ENCODE measurements around the gene TENT4A. TPM values are rescaled to one million over a fixed set of nuclear protein-coding genes. Genes with fewer than 3 reads are reported as not detected.

The TENT4A gene
- total RNA-seq, 2 donors from 2014 or later, result 25.5 to 32.7 TPM

- Mint-ChIP-seq H3K36me3 (ENCODE audit: low read depth) (peaks cover 54% of the 10 kb centered on the region), H3K4me1 (no peaks in the 10 kb centered on the region), H3K9me3 (no peaks in the 10 kb centered on the region), H3K4me3 (no peak overlapping the region), H3K27ac (peak overlapping the region; percentile 30), H3K27me3 (ENCODE audit: insufficient read depth) (no peaks in the 10 kb centered on the region)
- no peaks in the 10 kb centered on the region for H3K4me1 ChIP-seq (ENCODE audit: control insufficient read depth, insufficient read depth, low read length)
- no peak overlapping the region for H3K9ac ChIP-seq (ENCODE audit: extremely low read depth, low read length, poor library complexity, severe bottlenecking)
- no peak for DNase-seq
- H3K27ac ChIP-seq (ENCODE audit: low read depth, low read length), result no peak overlapping the region
- 86 to 93% methylated on average over 5 to 9 of the region's 9 CpGs for WGBS, 2 experiments (ENCODE audit: insufficient coverage in 1 of 2, insufficient read length in 1 of 2)
- H3K4me3 ChIP-seq (ENCODE audit: low read length), result no peak overlapping the region
- H3K9me3 ChIP-seq (ENCODE audit: control insufficient read depth, low read length), result no peaks in the 10 kb centered on the region
- H3K36me3 ChIP-seq (ENCODE audit: control insufficient read depth, insufficient read depth, low read length), result peaks cover 70% of the 10 kb centered on the region
- H3K27me3 ChIP-seq (ENCODE audit: control insufficient read depth, insufficient read depth, low read length, poor library complexity, severe bottlenecking), result no peaks in the 10 kb centered on the region
- TF ChIP-seq, protein P1, sequence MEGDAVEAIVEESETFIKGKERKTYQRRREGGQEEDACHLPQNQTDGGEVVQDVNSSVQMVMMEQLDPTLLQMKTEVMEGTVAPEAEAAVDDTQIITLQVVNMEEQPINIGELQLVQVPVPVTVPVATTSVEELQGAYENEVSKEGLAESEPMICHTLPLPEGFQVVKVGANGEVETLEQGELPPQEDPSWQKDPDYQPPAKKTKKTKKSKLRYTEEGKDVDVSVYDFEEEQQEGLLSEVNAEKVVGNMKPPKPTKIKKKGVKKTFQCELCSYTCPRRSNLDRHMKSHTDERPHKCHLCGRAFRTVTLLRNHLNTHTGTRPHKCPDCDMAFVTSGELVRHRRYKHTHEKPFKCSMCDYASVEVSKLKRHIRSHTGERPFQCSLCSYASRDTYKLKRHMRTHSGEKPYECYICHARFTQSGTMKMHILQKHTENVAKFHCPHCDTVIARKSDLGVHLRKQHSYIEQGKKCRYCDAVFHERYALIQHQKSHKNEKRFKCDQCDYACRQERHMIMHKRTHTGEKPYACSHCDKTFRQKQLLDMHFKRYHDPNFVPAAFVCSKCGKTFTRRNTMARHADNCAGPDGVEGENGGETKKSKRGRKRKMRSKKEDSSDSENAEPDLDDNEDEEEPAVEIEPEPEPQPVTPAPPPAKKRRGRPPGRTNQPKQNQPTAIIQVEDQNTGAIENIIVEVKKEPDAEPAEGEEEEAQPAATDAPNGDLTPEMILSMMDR (conservative IDR thresholded peaks at IDR 0.05), result no peak
These were observed 33.9 kb downstream of the TENT4A start for GRCh38 chr5:6747103-6747502.

DNA sequence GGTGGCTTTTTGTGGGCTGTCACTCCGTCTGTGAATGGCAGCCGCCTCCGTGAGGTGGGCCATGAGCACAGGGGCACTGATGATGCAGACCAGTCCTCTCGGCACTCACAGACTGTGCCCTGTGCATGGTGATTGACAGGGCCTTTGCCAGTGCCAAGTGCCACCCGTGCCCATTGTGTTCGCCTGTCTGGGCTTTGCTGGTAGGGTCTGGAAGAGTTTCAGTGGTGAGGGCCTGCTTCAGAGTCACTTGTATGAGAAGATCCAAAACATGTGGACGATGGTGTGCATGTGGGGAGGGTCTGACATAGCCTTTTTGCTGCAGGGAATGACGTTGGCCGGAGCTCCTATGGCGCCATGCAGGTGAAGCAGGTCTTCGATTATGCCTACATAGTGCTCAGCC lies 34.9 kb downstream of the TENT4A start:
- Histone ChIP-seq H3K4me3 (ENCODE audit: low read length) (no peak overlapping the region), H3K27ac (ENCODE audit: low read depth, low read length) (no peak overlapping the region), H3K9me3 (ENCODE audit: control insufficient read depth, low read length) (no peaks in the 10 kb centered on the region), H3K36me3 (ENCODE audit: control insufficient read depth, insufficient read depth, low read length) (peaks cover 71% of the 10 kb centered on the region), H3K9ac (ENCODE audit: extremely low read depth, low read length, poor library complexity, severe bottlenecking) (no peak overlapping the region), H3K4me1 (ENCODE audit: control insufficient read depth, insufficient read depth, low read length) (no peaks in the 10 kb centered on the region), H3K27me3 (ENCODE audit: control insufficient read depth, insufficient read depth, low read length, poor library complexity, severe bottlenecking) (no peaks in the 10 kb centered on the region)
- H3K27me3 Mint-ChIP-seq (ENCODE audit: insufficient read depth), result no peaks in the 10 kb centered on the region
- H3K27ac Mint-ChIP-seq, result peak overlapping the region; percentile 65
- H3K4me3 Mint-ChIP-seq, result no peak overlapping the region
- 93 to 98% methylated on average over 6 to 11 of the region's 11 CpGs for WGBS, 2 experiments (ENCODE audit: insufficient coverage in 1 of 2, insufficient read length in 1 of 2)
- no peak for DNase-seq
- H3K9me3 Mint-ChIP-seq, result no peaks in the 10 kb centered on the region
- no peaks in the 10 kb centered on the region for H3K4me1 Mint-ChIP-seq
- H3K36me3 Mint-ChIP-seq (ENCODE audit: low read depth), result peaks cover 59% of the 10 kb centered on the region
- TF ChIP-seq, protein P1 (conservative IDR thresholded peaks at IDR 0.05), result no peak

GRCh38 chr5:6749026-6749716 lies 35.9 kb downstream of the TENT4A start:
- H3K4me1 Mint-ChIP-seq, result no peaks in the 10 kb centered on the region
- Histone ChIP-seq H3K9me3 (ENCODE audit: control insufficient read depth, low read length) (no peaks in the 10 kb centered on the region), H3K27me3 (ENCODE audit: control insufficient read depth, insufficient read depth, low read length, poor library complexity, severe bottlenecking) (no peaks in the 10 kb centered on the region), H3K36me3 (ENCODE audit: control insufficient read depth, insufficient read depth, low read length) (peaks cover 74% of the 10 kb centered on the region), H3K27ac (ENCODE audit: low read depth, low read length) (no peak overlapping the region), H3K4me1 (ENCODE audit: control insufficient read depth, insufficient read depth, low read length) (no peaks in the 10 kb centered on the region), H3K9ac (ENCODE audit: extremely low read depth, low read length, poor library complexity, severe bottlenecking) (no peak overlapping the region), H3K4me3 (ENCODE audit: low read length) (no peak overlapping the region)
- H3K27ac Mint-ChIP-seq, result no peak overlapping the region
- TF ChIP-seq, protein P1 (conservative IDR thresholded peaks at IDR 0.05), result no peak
- H3K9me3 Mint-ChIP-seq, result no peaks in the 10 kb centered on the region
- H3K36me3 Mint-ChIP-seq (ENCODE audit: low read depth), result peaks cover 60% of the 10 kb centered on the region
- H3K27me3 Mint-ChIP-seq (ENCODE audit: insufficient read depth), result no peaks in the 10 kb centered on the region
- no peak overlapping the region for H3K4me3 Mint-ChIP-seq
- DNase-seq, result no peak
- WGBS, 2 experiments (ENCODE audit: insufficient coverage in 1 of 2, insufficient read length in 1 of 2), result 97 to 98% methylated on average over 11 to 22 of the region's 22 CpGs
